ENCODE measurements around the gene NSRP1.

NSRP1 gene

GRCh38 chr17:30161601-30162000, 45.0 kb downstream of the NSRP1 start:
- ChIA-PET POLR2A (interaction anchor here (1.4 kb wide), 1 partner anchor 130 kb away, joined by 3 read pairs; the partner anchor contains the start of gene BLMH), CTCF (no interaction called here)
- TF ChIP-seq HOXD13 (CRISPR knock-in tag; IDR thresholded peaks at IDR 0.05; ENCODE audit: borderline replicate concordance) = no peak
- no peak for TF ChIP-seq KLF16 (tag by site-specific recombination; IDR thresholded peaks at IDR 0.05)
- no peak for TF ChIP-seq KLF8 (tag by site-specific recombination; IDR thresholded peaks at IDR 0.05)
- no peak for TF ChIP-seq SP2 (tag by site-specific recombination; IDR thresholded peaks at IDR 0.05)
- no peak for TF ChIP-seq ZNF548 (tag by site-specific recombination; IDR thresholded peaks at IDR 0.05)
- Histone ChIP-seq H3K36me3 (ENCODE audit: control insufficient read depth in 2 of 2, insufficient read depth in 1 of 2, low read length in 2 of 2) (peaks cover 38 to 39% of the 10 kb centered on the region in 2 experiments), H3K27ac (ENCODE audit: extremely low read depth, low read depth, low read length) (no peak overlapping the region), H3K9me3 (ENCODE audit: control insufficient read depth, insufficient read depth, low read depth, low read length) (no peaks in the 10 kb centered on the region), H3K4me1 (ENCODE audit: control insufficient read depth, insufficient read depth, low read length) (no peaks in the 10 kb centered on the region), H3K4me3 (ENCODE audit: low read depth, low read length) (no peak overlapping the region)

- no peak overlapping the region for H3K4me3 ChIP-seq (ENCODE audit: low read depth, low read length)
- H3K27ac ChIP-seq (ENCODE audit: extremely low read depth, low read depth, low read length) = no peak overlapping the region
- H3K4me1 ChIP-seq (ENCODE audit: control insufficient read depth, insufficient read depth, low read length) = no peaks in the 10 kb centered on the region
- TF ChIP-seq BCL11B (tag by site-specific recombination; IDR thresholded peaks at IDR 0.05; ENCODE audit: low read depth) (no peak), ZNF132 (tag by site-specific recombination; IDR thresholded peaks at IDR 0.05; ENCODE audit: borderline replicate concordance) (no peak), ZNF354C (tag by site-specific recombination; IDR thresholded peaks at IDR 0.05; ENCODE audit: borderline replicate concordance, low read depth) (no peak), ZNF121 (tag by site-specific recombination; IDR thresholded peaks at IDR 0.05) (peak; percentile 70; the same call in 1 of the 2 replicates)
- ChIA-PET CTCF (interaction anchor here (1.0 to 3.1 kb wide), 3 partner anchors 19 to 113 kb away, joined by 3 to 9 read pairs (median 5); no protein-coding TSS in a partner anchor), POLR2A (no interaction called here)
- no peaks in the 10 kb centered on the region for H3K9me3 ChIP-seq (ENCODE audit: control insufficient read depth, insufficient read depth, low read depth, low read length)
- peaks cover 24 to 26% of the 10 kb centered on the region in 2 experiments for H3K36me3 ChIP-seq (ENCODE audit: control insufficient read depth in 2 of 2, insufficient read depth in 1 of 2, low read length in 2 of 2)
Measured at GRCh38 chr17:30164531-30164930, 47.9 kb downstream of the NSRP1 start.

GRCh38 chr17:30165147-30165546, 48.5 kb downstream of the NSRP1 start:
- ChIA-PET POLR2A (no interaction called here), CTCF (interaction anchor here (1.2 to 3.1 kb wide), 2 partner anchors 19 to 112 kb away, joined by 3 to 9 read pairs; no protein-coding TSS in a partner anchor)
- TF ChIP-seq ZNF19 (tag by site-specific recombination; IDR thresholded peaks at IDR 0.05; ENCODE audit: low read depth) = no peak
- no peak for TF ChIP-seq ZNF768 (tag by site-specific recombination; IDR thresholded peaks at IDR 0.05)
- TF ChIP-seq, protein P1, sequence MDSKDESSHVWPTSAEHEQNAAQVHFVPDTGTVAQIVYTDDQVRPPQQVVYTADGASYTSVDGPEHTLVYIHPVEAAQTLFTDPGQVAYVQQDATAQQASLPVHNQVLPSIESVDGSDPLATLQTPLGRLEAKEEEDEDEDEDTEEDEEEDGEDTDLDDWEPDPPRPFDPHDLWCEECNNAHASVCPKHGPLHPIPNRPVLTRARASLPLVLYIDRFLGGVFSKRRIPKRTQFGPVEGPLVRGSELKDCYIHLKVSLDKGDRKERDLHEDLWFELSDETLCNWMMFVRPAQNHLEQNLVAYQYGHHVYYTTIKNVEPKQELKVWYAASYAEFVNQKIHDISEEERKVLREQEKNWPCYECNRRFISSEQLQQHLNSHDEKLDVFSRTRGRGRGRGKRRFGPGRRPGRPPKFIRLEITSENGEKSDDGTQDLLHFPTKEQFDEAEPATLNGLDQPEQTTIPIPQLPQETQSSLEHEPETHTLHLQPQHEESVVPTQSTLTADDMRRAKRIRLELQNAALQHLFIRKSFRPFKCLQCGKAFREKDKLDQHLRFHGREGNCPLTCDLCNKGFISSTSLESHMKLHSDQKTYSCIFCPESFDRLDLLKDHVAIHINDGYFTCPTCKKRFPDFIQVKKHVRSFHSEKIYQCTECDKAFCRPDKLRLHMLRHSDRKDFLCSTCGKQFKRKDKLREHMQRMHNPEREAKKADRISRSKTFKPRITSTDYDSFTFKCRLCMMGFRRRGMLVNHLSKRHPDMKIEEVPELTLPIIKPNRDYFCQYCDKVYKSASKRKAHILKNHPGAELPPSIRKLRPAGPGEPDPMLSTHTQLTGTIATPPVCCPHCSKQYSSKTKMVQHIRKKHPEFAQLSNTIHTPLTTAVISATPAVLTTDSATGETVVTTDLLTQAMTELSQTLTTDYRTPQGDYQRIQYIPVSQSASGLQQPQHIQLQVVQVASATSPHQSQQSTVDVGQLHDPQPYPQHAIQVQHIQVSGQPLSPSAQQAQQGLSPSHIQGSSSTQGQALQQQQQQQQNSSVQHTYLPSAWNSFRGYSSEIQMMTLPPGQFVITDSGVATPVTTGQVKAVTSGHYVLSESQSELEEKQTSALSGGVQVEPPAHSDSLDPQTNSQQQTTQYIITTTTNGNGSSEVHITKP (tag by site-specific recombination; IDR thresholded peaks at IDR 0.05) = no peak
- TF ChIP-seq, protein P2, sequence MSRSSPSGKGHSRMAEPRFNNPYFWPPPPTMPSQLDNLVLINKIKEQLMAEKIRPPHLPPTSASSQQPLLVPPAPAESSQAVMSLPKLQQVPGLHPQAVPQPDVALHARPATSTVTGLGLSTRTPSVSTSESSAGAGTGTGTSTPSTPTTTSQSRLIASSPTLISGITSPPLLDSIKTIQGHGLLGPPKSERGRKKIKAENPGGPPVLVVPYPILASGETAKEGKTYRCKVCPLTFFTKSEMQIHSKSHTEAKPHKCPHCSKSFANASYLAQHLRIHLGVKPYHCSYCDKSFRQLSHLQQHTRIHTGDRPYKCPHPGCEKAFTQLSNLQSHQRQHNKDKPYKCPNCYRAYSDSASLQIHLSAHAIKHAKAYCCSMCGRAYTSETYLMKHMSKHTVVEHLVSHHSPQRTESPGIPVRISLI (tag by site-specific recombination; IDR thresholded peaks at IDR 0.05) = no peak
- TF ChIP-seq, protein P3, sequence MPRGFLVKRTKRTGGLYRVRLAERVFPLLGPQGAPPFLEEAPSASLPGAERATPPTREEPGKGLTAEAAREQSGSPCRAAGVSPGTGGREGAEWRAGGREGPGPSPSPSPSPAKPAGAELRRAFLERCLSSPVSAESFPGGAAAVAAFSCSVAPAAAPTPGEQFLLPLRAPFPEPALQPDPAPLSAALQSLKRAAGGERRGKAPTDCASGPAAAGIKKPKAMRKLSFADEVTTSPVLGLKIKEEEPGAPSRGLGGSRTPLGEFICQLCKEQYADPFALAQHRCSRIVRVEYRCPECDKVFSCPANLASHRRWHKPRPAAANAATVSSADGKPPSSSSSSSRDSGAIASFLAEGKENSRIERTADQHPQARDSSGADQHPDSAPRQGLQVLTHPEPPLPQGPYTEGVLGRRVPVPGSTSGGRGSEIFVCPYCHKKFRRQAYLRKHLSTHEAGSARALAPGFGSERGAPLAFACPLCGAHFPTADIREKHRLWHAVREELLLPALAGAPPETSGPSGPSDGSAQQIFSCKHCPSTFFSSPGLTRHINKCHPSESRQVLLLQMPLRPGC (tag by site-specific recombination; IDR thresholded peaks at IDR 0.05) = no peak
- TF ChIP-seq ZNF157 (tag by site-specific recombination; IDR thresholded peaks at IDR 0.05) = no peak
- no peak for TF ChIP-seq PRDM6 (tag by site-specific recombination; IDR thresholded peaks at IDR 0.05)
- TF ChIP-seq, protein P4, sequence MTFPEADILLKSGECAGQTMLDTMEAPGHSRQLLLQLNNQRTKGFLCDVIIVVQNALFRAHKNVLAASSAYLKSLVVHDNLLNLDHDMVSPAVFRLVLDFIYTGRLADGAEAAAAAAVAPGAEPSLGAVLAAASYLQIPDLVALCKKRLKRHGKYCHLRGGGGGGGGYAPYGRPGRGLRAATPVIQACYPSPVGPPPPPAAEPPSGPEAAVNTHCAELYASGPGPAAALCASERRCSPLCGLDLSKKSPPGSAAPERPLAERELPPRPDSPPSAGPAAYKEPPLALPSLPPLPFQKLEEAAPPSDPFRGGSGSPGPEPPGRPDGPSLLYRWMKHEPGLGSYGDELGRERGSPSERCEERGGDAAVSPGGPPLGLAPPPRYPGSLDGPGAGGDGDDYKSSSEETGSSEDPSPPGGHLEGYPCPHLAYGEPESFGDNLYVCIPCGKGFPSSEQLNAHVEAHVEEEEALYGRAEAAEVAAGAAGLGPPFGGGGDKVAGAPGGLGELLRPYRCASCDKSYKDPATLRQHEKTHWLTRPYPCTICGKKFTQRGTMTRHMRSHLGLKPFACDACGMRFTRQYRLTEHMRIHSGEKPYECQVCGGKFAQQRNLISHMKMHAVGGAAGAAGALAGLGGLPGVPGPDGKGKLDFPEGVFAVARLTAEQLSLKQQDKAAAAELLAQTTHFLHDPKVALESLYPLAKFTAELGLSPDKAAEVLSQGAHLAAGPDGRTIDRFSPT (tag by site-specific recombination; IDR thresholded peaks at IDR 0.05) = no peak
- TF ChIP-seq ZNF132 (tag by site-specific recombination; IDR thresholded peaks at IDR 0.05; ENCODE audit: borderline replicate concordance) = no peak
- H3K27ac ChIP-seq (ENCODE audit: extremely low read depth, low read depth, low read length) = no peak overlapping the region
- no peaks in the 10 kb centered on the region for H3K4me1 ChIP-seq (ENCODE audit: control insufficient read depth, insufficient read depth, low read length)
- H3K4me3 ChIP-seq (ENCODE audit: low read depth, low read length) = no peak overlapping the region
- H3K36me3 ChIP-seq (ENCODE audit: control insufficient read depth in 2 of 2, insufficient read depth in 1 of 2, low read length in 2 of 2) = peaks cover 18 to 19% of the 10 kb centered on the region in 2 experiments
- H3K9me3 ChIP-seq (ENCODE audit: control insufficient read depth, insufficient read depth, low read depth, low read length) = no peaks in the 10 kb centered on the region
